HG03442 (cell line): ENCODE measurements around the gene CLDN14.

Experiments used
- ATAC-seq: cut with Tn5 transposase; IDR thresholded peaks from one replicate; pipeline ENCODE4 v1.9.1; 2021; ENCODE audit warnings: mild to moderate bottlenecking, moderate library complexity; ENCODE audit not compliant: unreplicated experiment

CLDN14 gene, protein sequence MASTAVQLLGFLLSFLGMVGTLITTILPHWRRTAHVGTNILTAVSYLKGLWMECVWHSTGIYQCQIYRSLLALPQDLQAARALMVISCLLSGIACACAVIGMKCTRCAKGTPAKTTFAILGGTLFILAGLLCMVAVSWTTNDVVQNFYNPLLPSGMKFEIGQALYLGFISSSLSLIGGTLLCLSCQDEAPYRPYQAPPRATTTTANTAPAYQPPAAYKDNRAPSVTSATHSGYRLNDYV

DNA sequence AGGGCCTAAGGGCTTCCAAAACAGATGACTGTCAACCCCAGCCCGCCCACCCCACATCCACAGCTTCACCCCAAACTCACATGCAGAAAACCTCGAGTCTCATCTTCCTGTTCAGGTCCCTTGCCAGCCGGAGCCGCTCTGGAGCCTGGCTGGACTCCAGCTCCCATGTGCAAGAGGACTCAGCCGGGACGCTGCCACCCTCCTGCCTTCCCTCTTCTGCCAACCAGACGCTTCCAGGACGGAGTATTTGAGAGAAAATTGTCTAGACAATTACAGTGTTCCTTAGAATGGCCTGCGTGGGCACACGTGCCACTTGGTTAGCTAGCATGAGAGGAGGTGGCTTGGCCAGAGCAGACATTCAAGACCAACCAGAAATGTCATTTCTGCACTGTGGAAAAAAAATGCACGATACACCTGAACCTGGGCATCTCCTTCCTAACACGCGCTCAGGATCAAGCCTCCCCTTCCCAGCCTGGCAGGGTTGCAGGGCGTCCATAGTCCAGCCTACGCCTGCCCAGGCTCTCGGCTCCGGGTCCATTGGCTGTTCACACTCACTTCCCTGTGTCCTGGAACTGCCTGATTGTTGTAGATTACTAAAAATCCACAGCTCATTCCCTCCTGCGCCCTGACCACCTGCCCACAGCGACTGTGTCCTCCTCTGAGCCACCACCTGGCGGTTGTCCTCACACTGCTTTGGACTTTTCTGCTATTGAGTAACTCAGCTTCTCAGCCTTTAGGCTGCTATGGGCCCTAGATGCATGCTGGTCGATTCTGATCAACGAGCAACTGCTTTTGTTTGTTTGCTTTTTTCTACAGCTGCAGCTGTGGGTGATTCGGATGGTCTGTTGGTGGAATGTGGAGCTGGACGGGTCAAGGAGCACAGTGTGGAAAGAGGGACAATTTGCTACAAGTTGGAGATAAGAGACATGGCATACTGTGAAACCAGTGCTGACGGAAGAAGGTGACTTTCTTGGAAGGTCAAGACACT lies at the start of gene CLDN14:
CLDN14 (minus strand) TSS at position 708 of the 988 bp plus-strand sequence. CDS start 18,427 bp downstream, outside the sequence.
- ATAC-seq = no peak

DNA sequence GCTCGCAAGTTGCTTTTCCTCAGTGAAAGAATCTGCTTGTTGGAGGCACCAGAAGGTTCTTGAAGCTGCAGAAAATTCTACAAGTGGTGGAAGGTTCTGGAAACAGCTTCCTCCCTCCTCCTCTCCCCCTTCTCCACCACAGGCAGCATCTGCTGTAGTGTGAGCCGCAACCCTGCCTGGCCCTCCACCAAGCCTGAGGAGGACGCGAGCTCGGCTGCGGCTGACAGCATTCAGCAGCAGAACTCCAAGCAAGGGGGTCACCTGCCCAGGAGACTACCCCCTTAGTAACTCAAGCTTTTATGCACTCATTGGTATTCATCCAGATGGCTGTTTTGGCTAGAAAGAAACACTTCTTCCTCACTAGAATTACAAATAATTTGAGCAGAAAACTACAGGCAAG lies 48.8 kb upstream of the CLDN14 start:
- no peak for ATAC-seq

DNA sequence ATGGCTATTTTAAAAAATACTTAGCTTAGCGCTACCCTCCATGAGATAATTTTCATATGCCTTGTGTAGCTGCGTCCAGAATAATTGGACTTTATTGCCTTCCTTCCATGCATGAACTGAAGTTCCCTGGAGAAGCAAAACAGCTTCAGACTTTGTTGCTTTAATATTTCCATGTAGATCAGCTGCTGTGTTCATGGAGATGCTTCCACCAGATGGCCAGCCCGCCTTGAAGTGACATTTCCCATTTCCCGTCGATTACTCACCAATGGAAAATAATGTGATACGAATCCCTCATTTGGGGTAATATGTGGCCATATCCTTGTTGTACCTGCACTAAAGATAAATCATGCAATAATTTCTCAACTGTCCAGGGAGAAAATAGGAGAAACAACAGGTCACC lies 47.4 kb upstream of the CLDN14 start:
- ATAC-seq = no peak

DNA sequence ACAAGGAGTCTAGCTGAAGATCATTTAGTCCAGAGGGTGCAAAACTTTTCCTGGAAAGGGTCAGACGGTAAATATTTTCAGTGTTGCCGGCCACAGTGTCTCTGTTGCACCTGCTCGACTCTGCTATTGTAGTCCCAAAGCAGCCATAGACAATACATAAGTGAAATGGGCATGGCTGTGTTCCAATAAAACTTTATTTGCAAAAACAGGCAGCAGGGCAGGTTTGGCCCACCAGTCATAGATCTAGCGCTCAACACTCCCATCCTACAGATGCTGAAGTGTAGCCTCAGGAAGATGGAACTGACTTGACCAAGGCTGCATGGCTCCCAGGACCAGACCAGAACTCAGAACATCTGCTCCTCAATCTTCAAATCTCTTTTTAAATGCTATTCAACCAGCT lies 46.2 kb upstream of the CLDN14 start:
- no peak for ATAC-seq

DNA sequence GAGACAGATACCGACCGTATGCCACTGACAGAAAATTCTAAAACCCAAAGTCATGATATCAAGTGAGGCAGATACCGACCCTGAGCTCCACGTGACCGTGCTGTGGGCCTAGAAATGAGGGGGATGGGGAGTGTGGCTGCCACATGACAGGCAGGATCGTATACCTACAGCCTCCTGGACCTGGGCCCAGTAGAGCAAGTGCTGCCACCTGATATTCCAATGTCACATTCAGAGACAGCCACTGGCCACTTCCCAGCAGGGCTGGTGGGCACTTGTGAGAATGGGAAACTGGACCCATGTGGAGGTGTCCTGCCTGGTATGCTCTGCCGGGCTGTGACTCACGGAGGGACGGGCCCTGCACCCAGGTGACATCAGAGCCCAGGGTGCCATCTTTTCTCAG lies 44.6 kb upstream of the CLDN14 start:
- ATAC-seq = no peak

DNA sequence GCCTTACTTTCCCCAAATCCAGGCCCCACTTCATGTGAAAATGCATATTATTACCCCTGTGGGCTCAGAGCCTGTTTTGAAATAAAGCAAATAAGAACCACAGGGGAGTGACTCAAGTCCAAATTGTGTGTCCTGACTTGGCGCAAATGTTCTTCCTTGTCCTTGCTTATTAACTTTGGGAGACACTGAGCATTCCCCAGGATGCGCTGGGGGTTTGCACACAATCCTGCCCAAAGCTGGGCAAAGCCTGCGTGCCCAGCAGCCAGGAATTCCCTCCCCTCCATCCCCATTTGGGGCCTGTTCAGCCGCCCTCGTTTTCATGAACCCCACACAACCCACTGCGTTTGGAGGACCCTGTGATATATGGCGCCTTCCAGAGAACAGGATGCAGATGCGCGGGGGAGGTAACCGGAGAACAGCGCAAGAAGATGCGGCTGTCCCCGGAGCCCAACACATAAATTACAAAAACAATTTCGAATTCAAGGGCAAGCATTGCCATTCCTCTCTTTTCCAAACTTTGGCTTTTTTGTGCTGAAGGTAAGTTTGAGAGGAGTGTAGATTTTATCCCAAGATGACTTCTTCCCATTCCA lies 42.4 kb upstream of the CLDN14 start:
- ATAC-seq = no peak

DNA sequence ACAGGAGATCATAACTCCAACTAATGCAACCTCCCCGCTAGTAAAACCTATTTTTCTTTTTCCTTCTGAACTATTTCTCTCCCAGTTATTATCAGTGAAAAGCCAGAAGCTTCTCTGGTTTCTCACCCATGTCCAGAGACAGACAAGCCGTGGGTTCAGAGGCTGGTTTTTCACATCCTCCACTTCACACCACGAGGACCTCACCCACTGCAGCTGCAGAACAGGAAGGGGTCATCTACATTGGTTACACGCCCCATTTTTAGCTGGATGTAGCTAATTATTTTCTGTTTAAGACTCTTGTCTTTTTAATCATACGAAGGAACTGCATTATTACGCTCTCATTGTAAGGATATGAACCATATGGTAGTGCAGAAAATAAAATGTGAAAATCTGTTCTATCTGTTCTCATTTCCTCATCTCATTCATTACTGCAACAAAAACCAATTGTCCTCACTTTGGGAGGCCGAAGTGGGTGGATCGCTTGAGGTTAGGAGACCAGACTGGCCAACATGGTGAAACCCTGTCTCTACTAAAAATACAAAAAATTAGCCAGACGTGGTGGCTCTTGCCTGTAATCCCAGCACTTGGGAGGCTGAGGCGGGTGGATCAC lies 39.1 kb upstream of the CLDN14 start:
- ATAC-seq = no peak

DNA sequence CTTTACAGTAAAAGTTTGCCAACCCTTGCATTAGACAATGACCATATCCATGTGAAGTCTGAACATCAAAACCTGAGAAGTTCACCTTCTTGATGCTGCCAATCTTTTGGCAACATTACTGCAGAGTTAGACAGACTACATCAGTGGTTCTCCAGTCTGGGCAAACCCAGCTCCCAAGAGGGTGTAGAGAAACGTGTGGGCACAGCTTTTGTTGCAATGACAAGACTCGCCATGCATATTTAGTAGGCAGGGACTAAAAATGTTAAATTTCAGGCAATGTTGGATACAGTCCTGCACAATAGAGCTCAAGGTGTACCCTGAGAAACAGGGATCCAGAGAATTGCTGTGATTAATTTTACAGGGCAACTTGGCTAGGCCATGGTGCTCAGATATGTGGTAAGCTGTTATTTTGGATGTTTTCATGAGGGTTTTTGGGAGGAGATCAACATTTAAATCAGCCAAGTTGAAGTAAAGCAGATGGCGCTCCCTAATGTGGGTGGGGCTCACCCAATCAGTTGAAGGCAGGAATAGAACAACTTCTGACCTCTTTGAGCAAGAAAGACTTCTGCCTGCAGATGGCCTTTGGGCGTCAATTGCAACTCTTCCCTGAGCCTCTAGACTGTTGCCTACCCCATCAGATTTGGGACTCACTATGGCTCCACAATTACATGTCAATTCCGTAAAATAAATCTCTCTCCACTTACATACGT lies 37.6 kb upstream of the CLDN14 start:
- ATAC-seq = no peak

DNA sequence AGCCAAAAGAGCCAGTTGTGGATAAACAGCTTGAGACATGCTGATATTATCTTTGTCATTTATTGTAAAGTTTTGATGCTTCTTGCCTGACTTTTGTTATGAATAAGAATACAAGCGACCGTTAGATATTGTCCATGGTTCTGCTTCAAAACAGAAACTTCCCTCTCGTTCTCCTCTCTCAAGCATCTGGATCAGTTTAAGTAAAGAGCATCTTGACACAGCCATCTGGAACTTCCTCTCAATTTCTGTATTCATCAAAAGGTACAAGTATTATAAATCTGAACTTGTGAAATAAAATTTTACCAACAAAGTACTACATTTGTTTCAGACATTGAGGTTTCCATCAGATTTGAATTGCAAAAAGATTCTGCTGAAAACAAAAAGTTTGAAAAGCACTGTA lies 36.4 kb upstream of the CLDN14 start:
- ATAC-seq = no peak

DNA sequence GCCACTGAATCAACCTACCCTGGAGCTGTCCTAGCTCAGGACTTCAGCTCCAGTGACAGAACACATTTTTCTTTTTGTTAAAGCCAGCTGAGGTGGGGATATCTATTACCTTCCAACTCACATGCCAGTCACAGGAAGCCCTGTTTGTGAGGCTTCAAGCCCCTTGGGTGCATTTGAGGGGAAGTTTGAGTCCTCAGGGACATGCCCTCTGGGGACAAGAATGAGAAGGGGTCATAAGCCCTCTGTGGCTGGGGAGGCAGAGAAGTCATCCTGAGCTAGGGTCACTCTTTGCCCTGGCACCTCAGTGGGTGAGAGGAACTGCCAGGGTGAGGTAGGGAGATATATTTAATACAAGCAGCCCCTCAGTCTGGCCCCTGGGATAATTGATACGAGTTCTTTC lies 33.5 kb upstream of the CLDN14 start:
- ATAC-seq = no peak

DNA sequence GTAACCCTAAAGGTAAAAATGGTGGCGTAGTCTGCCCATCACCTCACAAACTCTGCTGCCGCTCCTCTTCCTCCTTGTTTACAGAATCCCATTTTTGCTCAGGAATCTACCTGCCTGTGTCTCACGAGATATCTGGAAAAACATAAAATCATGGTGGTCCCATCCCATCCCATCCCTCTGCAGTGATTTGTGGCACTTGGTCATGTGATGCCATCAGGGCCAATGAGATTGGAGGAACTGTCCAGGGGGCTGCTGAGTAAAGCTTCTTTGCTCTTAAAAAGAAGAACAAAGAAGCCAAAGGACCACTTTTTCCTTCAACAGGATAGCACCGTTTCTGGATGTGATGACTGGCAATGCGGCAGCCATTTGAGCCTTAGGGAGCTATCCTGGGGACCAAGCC lies 33.0 kb upstream of the CLDN14 start:
- ATAC-seq = no peak

DNA sequence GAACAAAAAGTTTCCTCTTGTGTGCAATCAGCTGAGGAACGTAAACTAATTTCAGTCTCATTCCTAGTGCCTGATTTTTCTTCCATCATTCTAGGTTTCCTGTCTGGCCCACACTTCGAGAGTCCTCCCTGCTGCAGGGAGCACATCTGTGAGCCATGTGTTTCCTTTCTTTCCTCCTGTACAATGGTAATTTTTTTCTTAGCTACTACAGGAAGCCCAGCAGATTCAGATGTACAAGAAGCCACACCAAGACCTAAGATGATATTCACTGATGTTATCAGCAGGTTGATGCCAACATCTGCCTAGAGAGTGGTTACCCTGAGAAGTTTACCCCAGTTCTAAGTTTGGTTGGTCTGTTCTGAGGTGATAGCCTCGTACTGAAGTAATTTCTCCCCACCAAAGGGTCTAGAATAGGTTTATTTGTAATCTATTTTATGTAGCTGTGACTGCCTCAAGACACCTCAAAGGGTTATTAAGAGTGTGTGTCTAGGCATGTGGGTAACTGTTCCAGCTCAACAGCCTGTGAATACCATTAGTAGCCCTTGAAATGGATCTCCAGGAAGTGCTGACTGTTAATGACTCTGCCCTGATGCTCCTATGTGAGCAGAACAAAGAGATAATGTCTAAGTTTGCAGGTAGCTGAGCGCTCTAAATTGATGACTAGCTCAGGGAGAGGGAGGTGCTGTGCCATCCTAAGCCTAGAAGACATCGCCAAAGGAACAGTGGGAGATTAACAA lies 31.7 kb upstream of the CLDN14 start:
- ATAC-seq = no peak

DNA sequence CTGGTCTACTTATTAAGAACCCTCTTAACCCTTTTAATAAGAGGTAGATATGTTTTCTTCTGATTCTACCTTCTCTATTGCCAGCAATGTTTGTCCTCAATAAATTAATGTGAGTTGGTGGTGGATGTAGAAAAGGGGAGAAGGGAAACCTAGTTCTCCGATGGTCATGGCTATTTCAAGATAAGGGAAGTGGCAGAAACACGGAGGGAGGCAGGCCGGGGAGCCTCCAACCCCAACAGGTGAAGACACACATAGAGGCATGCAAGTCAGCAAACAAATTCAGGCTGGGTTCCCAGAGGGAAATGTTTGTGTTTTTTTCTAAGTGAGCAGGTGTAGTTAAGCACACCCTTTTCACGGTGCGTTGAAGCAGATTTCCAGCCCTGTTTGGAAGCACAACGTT lies 31.0 kb upstream of the CLDN14 start:
- no peak for ATAC-seq

DNA sequence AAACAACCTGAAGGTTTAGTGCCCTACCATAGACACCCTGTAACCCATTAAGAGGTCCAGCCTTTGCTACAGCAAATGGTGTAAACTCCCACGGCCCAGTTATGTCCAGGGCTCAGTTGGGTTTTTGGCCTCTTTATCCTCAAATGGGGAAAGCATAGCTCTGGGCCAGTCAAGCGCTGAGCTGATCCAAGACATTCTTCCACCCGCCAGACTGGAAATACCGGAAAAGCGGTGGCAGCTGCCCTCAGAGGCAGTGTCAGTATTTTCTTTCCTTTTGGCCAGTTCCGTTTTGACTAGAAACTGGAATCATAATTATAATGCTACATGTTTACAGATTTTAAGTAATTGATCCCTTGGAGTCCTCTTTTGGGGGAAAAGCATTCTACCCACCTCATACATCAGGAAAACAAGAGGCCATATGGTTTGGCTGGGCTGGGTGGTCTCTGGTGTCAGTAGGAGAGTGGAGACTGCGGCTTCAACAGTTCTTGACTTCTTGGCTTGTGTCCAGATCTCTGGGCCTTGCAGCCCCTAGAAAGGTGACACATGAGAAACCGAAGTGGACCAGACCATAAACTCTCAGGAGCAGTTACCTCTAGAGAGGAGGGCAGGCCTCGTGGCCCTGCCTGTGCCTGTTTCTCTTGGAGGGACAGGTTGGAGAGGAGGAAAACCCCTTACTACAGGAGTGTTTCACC lies 30.2 kb upstream of the CLDN14 start:
- no peak for ATAC-seq

DNA sequence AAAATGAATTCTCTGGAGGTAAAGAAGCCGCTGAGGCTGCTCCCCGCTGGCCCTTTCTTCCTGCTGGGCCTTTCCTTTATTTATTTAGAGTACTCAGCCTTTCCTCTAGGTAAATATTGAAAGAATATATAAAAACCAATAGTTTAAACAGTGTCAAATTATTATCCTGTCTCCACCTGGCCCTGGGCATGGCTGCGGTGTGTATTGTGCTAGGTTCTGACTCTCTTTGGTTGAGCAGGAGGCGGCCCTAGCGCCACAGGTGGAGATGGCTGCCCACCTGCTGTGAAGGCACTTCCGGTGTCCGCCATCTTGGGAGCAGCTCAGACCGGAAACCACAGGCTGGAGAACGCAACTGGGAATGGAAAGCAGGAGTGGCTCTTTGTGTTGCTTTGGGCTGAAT lies 29.0 kb upstream of the CLDN14 start:
- ATAC-seq = no peak

DNA sequence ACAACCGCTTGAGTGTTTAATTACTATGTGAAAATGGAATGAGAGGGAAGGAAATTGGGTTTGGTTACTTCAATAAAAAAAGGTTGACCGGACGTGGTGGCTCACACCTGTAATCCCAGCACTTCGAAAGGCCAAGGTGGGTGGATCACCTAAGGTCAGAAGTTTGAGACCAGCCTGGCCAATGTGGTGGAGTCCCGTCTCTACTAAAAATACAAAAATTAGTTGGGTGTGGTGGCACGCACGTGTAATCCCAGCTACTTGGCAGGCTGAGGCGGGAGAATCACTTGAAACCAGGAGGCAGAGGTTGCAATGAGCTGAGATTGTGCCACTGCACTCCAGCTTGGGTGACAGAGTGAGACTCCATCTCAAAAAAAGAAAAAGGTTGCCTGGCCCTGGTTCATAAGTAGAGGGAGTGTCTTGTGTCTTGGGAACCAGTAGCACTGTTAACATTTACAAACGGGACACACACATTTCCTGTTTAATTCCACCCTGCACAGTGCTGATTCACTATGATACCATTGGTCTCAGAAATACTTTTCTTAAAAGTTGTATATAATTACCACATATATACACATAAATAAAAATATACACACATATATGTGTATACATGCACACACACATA lies 27.6 kb upstream of the CLDN14 start:
- ATAC-seq = no peak

DNA sequence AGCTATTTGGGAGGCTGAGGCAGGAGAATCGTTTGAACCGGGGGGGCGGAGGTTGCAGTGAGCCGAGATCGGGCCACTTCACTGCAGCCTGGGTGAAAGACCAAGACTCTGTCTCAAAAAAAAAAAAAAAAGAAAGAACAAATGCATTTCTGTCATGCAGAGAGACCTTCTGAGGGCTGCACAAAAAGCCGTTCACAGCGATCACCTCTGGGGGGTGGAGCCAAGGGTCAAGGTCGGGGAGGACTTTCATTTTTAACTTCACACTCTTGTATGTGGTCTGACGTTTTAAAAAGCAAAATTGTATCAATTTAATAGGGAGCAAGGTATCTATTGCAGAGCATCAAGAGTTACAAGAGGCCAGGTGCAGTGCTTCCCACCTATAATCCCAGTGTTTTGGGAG lies 26.6 kb upstream of the CLDN14 start:
- ATAC-seq = no peak

DNA sequence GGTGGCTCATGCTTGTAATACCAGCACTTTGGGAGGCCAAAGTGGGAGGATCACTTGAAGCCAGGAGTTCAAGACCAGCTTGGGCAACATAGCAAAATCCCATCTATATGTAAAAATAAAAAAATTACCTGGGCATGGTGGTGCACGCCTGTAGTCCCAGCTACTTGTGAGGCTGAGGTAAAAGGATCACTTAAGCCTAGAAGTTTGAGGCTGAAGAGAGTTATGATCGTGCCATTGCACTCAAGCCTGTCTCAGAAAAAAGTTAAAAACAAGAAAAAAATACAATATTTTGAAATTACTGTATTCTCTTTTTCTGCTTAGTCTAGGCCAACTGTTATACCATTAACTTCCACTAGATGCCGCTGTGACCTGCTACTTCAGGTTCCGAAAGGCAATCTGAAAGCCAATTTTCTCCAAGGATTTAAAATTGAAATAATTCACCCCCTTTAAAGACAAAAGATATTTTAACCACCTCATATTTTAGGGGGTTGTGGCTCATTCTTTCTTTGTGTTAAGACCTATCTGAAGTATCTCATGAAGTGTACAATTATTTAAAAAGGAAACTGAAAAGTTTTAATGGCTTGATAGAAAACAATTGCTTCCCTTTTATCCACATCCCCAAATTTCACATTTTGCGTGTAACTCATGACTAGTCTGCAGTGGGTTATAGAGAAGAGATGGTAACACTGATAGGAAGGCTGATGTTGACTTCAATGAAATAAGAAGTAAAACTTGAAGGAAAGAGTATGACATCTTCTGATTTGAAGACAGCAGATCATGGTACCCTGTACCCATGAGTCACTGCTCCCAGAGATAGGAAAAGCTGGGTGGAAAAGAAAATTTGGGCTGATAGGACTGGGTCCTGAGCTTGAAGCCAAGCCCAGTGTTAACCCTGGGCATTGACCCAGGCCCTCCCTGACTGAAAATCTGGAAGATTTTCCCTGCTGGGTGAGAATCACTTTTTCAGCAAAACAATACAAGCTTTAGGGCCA lies 24.4 kb upstream of the CLDN14 start:
- no peak for ATAC-seq
